ENCODE results near the gene CCND2.

The CCND2 gene

GRCh38 chr12:4275870-4276301 is 2.3 kb downstream of the CCND2 start:
- H3K4me1 ChIP-seq (ENCODE audit: control insufficient read depth, insufficient read depth, low read length) = peaks cover 24% of the 10 kb centered on the region
- POLR2A ChIA-PET = interaction anchor here (0.7 to 1.7 kb wide), 3 partner anchors 45 to 356 kb away, joined by 9 to 10 read pairs (median 9); partner anchors contain the start of gene TIGAR
- peak overlapping the region; percentile 67 for H3K4me3 ChIP-seq (ENCODE audit: low read depth, low read length)
- H3K36me3 ChIP-seq (ENCODE audit: control insufficient read depth in 2 of 2, insufficient read depth in 1 of 2, low read length in 2 of 2) = peaks cover 20 to 48% of the 10 kb centered on the region in 2 experiments
- CTCF ChIA-PET = interaction anchor here (0.7 to 4.4 kb wide), 23 partner anchors 15 to 472 kb away, joined by 3 to 86 read pairs (median 7); no protein-coding TSS in a partner anchor
- no peaks in the 10 kb centered on the region for H3K9me3 ChIP-seq (ENCODE audit: control insufficient read depth, insufficient read depth, low read depth, low read length)
- TF ChIP-seq ZXDB (tag by site-specific recombination; IDR thresholded peaks at IDR 0.05) (no peak), ZNF423 (tag by site-specific recombination; IDR thresholded peaks at IDR 0.05) (no peak), TCF7L2 (IDR thresholded peaks at IDR 0.05; ENCODE audit: borderline replicate concordance, low read depth, low read length) (no peak), ZNF768 (tag by site-specific recombination; IDR thresholded peaks at IDR 0.05) (no peak), ZNF366 (tag by site-specific recombination; conservative IDR thresholded peaks at IDR 0.05) (peak; percentile 53)
- TF ChIP-seq, protein P1, sequence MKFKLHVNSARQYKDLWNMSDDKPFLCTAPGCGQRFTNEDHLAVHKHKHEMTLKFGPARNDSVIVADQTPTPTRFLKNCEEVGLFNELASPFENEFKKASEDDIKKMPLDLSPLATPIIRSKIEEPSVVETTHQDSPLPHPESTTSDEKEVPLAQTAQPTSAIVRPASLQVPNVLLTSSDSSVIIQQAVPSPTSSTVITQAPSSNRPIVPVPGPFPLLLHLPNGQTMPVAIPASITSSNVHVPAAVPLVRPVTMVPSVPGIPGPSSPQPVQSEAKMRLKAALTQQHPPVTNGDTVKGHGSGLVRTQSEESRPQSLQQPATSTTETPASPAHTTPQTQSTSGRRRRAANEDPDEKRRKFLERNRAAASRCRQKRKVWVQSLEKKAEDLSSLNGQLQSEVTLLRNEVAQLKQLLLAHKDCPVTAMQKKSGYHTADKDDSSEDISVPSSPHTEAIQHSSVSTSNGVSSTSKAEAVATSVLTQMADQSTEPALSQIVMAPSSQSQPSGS (tag by site-specific recombination; IDR thresholded peaks at IDR 0.05; ENCODE audit: low read depth) = no peak
- TF ChIP-seq, protein P2, sequence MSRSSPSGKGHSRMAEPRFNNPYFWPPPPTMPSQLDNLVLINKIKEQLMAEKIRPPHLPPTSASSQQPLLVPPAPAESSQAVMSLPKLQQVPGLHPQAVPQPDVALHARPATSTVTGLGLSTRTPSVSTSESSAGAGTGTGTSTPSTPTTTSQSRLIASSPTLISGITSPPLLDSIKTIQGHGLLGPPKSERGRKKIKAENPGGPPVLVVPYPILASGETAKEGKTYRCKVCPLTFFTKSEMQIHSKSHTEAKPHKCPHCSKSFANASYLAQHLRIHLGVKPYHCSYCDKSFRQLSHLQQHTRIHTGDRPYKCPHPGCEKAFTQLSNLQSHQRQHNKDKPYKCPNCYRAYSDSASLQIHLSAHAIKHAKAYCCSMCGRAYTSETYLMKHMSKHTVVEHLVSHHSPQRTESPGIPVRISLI (tag by site-specific recombination; IDR thresholded peaks at IDR 0.05) = peak; percentile 79; the same call in 1 of the 2 replicates
- H3K27ac ChIP-seq (ENCODE audit: extremely low read depth, low read depth, low read length) = no peak overlapping the region

DNA sequence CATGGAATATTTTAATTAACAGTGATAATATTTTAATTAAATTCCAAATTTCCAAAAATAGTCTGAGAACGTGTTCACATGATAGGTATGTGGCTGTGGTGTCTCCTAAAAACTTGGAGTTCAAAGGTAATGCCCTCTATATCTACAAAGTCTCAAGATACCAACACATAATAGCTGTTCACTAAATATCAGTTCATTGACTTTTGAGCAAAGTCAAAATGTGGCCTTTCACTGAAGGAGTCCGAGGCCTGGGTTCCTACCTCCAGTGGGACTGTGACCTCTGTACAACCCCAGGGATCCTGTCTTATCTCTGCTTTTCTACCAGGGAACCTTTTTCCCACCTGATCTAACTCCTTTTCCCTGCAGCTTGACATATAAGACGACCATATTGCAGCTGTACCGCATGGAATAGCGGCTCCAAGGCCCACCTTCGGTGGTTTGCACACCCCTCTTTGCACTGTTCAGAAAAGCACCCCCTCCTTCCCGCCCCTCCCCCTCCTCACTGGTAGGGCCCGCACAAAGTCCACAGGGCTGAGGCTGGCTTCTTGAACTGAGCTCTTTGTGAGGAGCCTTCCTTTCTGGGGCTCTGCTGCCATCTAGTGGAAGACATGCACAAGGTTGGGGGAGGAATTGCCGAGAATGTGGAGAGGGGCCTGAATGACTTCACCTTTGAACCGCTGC is 3.1 kb downstream of the CCND2 start:
- POLR2A ChIA-PET = interaction anchor here (0.6 to 1.7 kb wide), 10 partner anchors 29 to 403 kb away, joined by 3 to 10 read pairs (median 4); partner anchors contain the start of genes PARP11 and TIGAR
- Histone ChIP-seq H3K27ac (ENCODE audit: extremely low read depth, low read depth, low read length) (no peak overlapping the region), H3K4me1 (ENCODE audit: control insufficient read depth, insufficient read depth, low read length) (peaks cover 18% of the 10 kb centered on the region), H3K9me3 (ENCODE audit: control insufficient read depth, insufficient read depth, low read depth, low read length) (no peaks in the 10 kb centered on the region), H3K4me3 (ENCODE audit: low read depth, low read length) (no peak overlapping the region), H3K36me3 (ENCODE audit: control insufficient read depth in 2 of 2, insufficient read depth in 1 of 2, low read length in 2 of 2) (peaks cover 20 to 56% of the 10 kb centered on the region in 2 experiments)
- CTCF ChIA-PET = interaction anchor here (0.6 to 4.4 kb wide), 61 partner anchors 9 to 976 kb away, joined by 3 to 86 read pairs (median 5); partner anchors contain the start of genes PARP11 and TIGAR
- TF ChIP-seq KLF8 (tag by site-specific recombination; IDR thresholded peaks at IDR 0.05) = peak; percentile 83
- TF ChIP-seq ZNF664 (tag by site-specific recombination; IDR thresholded peaks at IDR 0.05) = peak; percentile 94; the same call in 1 of the 2 replicates
- TF ChIP-seq ZNF324 (tag by site-specific recombination; IDR thresholded peaks at IDR 0.05) = peak; percentile 69; the same call in 1 of the 2 replicates
- TF ChIP-seq EGR2 (tag by site-specific recombination; IDR thresholded peaks at IDR 0.05; ENCODE audit: low read depth) = 0 out of 2 replicates have a peak, but pooled peaks have one; percentile 14
- peak; percentile 79 for TF ChIP-seq SP7 (tag by site-specific recombination; IDR thresholded peaks at IDR 0.05)
- TF ChIP-seq, protein P3, sequence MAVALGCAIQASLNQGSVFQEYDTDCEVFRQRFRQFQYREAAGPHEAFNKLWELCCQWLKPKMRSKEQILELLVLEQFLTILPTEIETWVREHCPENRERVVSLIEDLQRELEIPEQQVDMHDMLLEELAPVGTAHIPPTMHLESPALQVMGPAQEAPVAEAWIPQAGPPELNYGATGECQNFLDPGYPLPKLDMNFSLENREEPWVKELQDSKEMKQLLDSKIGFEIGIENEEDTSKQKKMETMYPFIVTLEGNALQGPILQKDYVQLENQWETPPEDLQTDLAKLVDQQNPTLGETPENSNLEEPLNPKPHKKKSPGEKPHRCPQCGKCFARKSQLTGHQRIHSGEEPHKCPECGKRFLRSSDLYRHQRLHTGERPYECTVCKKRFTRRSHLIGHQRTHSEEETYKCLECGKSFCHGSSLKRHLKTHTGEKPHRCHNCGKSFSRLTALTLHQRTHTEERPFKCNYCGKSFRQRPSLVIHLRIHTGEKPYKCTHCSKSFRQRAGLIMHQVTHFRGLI (tag by site-specific recombination; IDR thresholded peaks at IDR 0.05) = peak; percentile 49; the same call in 1 of the 2 replicates
- TF ChIP-seq ZSCAN16 (tag by site-specific recombination; IDR thresholded peaks at IDR 0.05) = no peak
- no peak for TF ChIP-seq ZNF302 (tag by site-specific recombination; IDR thresholded peaks at IDR 0.05; ENCODE audit: low read depth)
- TF ChIP-seq, protein P4, sequence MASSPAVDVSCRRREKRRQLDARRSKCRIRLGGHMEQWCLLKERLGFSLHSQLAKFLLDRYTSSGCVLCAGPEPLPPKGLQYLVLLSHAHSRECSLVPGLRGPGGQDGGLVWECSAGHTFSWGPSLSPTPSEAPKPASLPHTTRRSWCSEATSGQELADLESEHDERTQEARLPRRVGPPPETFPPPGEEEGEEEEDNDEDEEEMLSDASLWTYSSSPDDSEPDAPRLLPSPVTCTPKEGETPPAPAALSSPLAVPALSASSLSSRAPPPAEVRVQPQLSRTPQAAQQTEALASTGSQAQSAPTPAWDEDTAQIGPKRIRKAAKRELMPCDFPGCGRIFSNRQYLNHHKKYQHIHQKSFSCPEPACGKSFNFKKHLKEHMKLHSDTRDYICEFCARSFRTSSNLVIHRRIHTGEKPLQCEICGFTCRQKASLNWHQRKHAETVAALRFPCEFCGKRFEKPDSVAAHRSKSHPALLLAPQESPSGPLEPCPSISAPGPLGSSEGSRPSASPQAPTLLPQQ (tag by site-specific recombination; IDR thresholded peaks at IDR 0.05) = peak; percentile 96
- TF ChIP-seq ZNF624 (tag by site-specific recombination; IDR thresholded peaks at IDR 0.05) = no peak
- TF ChIP-seq ZXDB (tag by site-specific recombination; IDR thresholded peaks at IDR 0.05) = peak; percentile 54
- TF ChIP-seq ZSCAN5A (tag by site-specific recombination; IDR thresholded peaks at IDR 0.05) = 0 out of 2 replicates have a peak, but pooled peaks have one; percentile 43
- TF ChIP-seq, protein P1 (tag by site-specific recombination; IDR thresholded peaks at IDR 0.05; ENCODE audit: low read depth) = peak; percentile 75; the same call in 1 of the 2 replicates
- TF ChIP-seq KLF10 (tag by site-specific recombination; IDR thresholded peaks at IDR 0.05) = peak; percentile 79
- 0 out of 2 replicates have a peak, but pooled peaks have one; percentile 22 for TF ChIP-seq ZSCAN4 (tag by site-specific recombination; IDR thresholded peaks at IDR 0.05)
- peak; percentile 84 for TF ChIP-seq ZBTB48 (tag by site-specific recombination; IDR thresholded peaks at IDR 0.05)
- TF ChIP-seq ZNF76 (tag by site-specific recombination; IDR thresholded peaks at IDR 0.05; ENCODE audit: borderline replicate concordance, low read depth) = 0 out of 2 replicates have a peak, but pooled peaks have one; percentile 31

Measured in HEK293 (cell line).